NCI-H748 treated with DMSO at 0.1 percent for 48 hours (cell line): ENCODE measurements around the gene SYTL1.

ENCODE experiments used
- DNase-seq: peaks from one replicate; lab custom pipeline; 2025; lab: John Stamatoyannopoulos, UW

SYTL1 gene

DNA sequence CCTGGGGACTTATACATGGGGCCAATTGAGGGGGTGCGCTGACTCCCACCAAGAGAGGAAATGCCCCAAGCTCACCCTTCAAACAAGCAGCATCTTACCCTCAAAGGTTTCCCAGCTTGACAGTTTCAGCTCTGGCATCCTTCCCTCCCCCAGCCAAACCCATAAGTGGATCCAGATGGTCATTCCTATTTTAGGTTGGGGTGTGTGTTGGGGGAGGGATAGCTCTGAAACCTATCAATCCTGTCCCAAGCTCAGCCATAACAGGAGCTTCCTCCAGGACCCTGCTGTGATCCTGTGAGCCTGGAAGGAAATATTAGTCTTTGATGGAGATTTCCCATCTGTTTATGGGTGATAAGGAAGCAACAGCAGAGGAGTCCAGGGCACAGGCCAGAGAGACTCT is 23.2 kb upstream of the SYTL1 start:
- DNase-seq: no peak

GRCh38 chr1:27321813-27322568 is 19.8 kb upstream of the SYTL1 start, which contains the start of gene TMEM222:
Gene TMEM222, plus strand, starts transcription at chr1:27322163. Its CDS starts 35 bp downstream, at chr1:27322198.
- DNase-seq: peak; percentile 85

GRCh38 chr1:27322569-27323240 is 19.1 kb upstream of the SYTL1 start:
- DNase-seq: no peak

DNA sequence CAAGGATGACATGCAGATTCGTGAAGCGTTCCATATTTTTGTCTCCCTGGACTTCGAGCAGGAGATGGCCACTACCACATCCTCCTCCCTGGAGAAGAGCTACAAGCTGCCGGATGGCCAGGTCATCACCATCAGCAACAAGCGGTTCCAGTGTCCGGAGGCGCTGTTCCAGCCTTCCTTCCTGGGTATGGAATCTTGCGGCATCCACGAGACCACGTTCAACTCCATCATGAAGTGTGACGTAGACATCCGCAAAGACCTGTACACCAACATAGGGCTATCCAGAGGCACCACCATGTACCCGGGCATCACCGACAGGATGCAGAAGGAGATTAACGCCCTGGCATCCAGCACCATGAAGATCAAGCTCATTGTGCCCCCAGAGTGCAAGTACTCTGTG is 16.5 kb upstream of the SYTL1 start:
- no peak for DNase-seq

- DNase-seq: no peak
Measured at GRCh38 chr1:27327964-27328363, 13.9 kb upstream of the SYTL1 start.

- no peak for DNase-seq
Measured at GRCh38 chr1:27330786-27331185, 11.0 kb upstream of the SYTL1 start.

DNA sequence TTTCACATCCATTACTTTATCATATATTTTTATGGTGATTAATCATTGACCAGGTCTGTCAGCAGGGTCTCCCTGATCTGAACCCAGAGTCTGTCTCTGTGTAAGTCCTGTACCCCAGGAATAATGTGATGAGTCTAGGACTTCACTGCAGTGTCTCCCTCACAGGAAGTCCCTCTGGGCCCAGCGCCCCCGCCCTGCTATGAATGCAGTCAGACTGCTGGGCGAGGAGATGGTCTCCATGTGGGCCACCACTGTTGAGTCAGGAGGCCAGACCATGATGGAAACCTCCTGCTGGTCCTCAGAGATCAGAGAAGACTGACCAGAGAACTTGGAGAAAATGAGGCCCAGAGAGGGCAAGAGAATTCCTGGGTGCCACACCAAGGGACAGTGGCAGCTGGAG is 10.4 kb upstream of the SYTL1 start:
- no peak for DNase-seq

- DNase-seq: no peak
Measured at GRCh38 chr1:27331922-27332321, 9.9 kb upstream of the SYTL1 start.

- no peak for DNase-seq
Measured at GRCh38 chr1:27332536-27333281, 9.1 kb upstream of the SYTL1 start.

DNA sequence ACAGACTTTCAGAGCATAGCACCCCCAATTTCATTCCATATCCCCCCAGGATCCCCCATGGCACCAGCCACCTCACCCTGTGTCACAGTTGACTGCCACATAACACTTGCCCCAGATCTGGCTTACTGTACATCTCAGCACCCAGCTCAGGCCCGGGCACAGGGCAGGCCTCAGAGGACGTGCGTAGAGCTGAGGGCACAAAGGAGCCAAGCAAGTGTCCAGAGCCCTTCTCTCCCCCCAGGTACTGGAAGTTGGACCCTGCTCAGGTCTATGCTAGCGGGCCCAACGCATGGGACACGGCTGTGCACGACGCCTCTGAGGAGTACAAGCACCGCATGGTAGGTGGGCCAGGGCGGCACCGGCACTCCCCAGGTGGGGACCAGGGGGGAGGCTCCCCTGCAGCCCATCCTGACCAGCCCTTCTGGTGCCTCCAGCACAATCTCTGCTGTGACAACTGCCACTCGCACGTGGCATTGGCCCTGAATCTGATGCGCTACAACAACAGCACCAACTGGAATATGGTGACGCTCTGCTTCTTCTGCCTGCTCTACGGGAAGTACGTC is 8.0 kb upstream of the SYTL1 start:
- DNase-seq: no peak

DNA sequence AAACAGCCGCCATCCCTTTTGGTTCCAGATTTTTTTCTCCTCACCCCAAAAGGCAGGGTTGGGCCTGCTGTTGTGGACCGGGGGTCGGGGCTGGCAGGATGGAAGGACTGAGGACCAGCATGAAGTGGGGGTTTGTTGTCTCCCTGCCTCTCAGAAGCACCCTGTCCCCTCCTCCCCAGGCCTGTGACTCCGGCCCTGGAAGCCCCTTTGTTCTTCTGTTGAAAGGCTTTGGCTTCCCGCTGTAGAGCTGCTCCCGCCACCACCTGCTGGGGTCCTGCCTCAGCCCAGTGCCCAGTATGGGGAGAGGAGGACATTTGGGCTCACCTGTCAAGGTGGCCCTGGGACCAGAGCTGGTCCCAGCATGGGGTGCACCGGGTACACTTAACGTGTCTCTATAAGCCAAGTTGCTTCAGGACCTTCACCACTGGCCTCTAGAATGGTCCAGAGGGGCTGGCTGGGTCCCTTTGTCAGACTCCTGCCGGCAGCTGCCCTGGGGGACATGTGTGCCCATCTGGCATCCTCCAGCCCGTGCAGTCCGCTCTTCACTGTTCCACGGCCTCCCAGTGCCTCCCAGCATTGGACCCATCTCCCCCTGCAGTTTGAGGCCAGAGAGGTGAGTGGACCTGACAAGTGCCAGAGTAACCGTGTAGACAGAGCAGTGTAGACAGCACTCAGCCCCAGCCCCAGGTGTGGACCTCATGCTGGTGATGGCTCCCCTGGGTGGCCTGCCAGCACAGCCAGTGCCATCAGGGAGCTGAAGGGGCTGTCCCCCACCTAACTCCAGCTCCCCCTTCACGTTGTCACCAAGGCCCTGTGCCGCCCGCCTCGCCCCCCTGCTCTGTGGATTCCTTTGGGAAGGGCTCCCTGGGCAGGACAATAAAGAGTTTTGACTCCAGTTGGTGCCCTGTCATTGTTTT is 6.1 kb upstream of the SYTL1 start:
- no peak for DNase-seq

GRCh38 chr1:27336756-27337155 is 5.1 kb upstream of the SYTL1 start:
- no peak for DNase-seq

DNA sequence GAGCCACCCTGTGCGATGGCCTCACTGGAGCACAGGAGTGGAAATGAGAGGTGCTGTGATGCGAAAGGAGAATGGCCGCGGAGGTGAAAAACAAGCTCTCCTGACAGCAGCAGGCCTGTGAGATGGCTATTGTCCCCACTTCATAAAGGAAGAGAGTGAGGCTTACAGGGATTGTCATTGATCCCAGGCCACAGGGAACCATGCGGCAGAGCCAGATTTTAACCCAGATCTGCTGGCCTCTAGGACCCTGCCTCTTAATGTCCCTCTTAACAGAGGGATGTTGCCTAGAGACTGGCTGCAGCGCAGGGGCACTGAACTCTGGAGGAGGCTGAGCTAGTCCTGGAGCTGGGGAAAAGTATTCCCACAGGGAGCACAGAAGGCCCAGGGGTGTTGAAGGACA is 3.1 kb upstream of the SYTL1 start:
- no peak for DNase-seq

DNA sequence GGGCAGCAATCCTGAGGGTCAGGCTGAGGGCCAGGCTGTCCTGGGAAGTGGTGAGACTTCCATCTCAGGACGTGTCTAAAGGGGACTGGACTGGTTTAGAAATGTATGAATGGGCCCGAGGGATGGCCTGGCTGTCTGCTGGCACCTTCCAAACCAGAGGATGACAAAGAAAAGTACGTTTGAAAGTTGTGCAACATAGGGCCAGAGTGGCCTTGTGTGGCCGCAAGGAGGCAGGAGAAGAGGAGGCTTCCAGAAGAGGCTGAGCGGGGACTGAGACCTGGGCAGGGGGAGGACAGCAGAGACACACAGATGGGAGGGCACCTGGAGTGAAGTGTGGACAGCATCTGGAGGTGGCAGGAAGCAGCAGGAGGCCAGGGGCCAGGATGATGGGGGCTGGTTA is 2.6 kb upstream of the SYTL1 start:
- DNase-seq: no peak

DNA sequence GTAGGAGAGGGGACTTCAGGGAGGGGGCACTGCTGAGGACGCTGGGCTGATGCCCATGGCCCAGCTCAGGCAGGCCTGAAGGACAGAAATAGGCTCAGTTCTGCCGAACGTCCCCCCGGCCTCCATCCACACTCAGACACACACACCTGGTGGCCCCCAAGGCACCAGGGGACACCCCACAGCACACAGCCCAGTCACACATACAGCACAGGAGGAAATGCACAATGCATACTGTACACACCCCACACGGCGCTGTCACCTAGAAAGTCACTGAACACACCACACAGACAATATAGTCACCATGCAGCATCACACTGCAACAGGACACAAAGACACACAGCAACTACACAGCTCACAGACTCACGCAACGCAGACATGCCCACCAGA is 562 bp downstream of the SYTL1 start:
- no peak for DNase-seq

- DNase-seq: no peak
Measured at GRCh38 chr1:27342778-27343638, 1.2 kb downstream of the SYTL1 start.

DNA sequence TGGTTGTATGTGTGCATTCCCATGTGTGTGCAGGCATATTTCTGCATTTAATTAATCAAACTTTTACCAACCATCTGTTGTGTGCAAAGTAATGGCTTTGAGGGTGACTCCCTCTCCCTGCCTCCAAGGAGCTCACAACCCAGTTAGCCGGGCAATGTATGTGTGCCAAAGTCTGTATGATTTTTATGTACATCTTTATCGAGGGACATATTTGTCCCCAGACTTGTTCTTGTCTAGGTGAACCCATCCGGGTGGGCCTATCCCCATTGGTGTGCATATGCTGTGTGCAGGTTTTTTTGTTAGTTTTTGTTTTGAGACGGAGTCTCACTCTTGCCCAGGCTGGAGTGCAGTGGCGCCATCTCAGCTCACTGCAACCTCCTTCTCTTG is 1.8 kb downstream of the SYTL1 start:
- DNase-seq: no peak

DNA sequence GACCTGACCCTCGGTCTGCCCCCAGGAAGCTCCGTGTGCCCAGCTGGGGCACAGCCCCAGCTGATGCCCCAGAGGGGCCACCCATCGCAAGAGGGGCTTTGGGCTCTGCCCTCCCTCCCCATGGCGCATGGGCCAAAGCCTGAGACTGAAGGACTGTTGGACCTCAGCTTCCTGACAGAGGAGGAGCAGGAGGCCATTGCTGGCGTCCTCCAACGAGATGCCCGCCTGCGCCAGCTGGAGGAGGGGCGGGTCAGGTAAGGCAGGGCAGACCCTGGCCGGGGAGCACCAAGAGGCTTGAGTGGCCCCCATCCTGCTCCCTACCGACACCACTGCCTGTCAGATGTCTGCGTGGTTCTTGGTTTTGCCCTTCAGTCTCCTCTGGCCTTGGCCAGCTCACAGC is 3.5 kb downstream of the SYTL1 start:
- DNase-seq: no peak

- no peak for DNase-seq
Measured at GRCh38 chr1:27346357-27346756, 4.5 kb downstream of the SYTL1 start.

DNA sequence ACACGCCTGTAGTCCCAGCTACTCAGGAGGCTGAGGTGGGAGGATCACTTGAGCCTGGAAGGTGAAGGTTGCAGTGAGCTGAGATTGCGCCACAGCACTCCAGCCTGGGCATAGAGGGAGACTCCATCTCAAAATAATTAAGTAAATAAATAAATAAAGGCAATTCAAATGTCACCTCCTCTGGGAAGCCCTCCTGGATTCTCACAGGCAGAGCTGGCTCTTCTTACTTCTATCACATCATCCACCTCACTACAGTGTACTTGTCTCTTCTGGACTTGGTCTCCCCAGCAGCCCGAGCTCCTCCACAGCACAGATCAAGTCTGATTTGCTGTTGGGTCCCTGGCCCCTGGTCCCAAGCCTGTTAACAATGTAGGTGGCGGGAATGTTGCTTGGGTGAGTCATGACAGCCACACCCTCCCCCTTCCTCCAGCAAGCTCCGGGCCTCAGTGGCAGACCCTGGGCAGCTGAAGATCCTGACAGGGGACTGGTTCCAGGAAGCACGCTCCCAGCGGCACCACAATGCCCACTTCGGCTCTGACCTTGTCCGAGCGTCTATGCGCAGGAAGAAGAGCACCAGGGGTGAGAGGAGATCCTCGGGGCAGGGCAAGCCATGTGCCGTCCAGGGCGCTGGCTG is 5.3 kb downstream of the SYTL1 start:
- no peak for DNase-seq
